GM23338 (cell line): Measurements from ENCODE around the gene EYA4.
A peak's percentile ranks its signal among the peaks of the same experiment; 100 is the strongest.

ENCODE experiments used
- CREB1 ChIP-seq: fragments of 250-450 bp; sonication (Bioruptor Pico); IDR thresholded peaks from 2 replicates; pipeline ENCODE4 v1.5.0; 2020; ENCODE audit warnings: low read depth, mild to moderate bottlenecking, moderate library complexity
- ETS1 ChIP-seq: IDR thresholded peaks from 2 replicates; pipeline ENCODE4 v1.6.1; 2016; ENCODE audit warnings: antibody characterized with exemption
- EZH2 ChIP-seq: fragments of 200-600 bp; sonication (generic); IDR thresholded peaks from one replicate; pipeline ENCODE4 v1.8.0; 2017; ENCODE audit warnings: antibody characterized with exemption, mild to moderate bottlenecking, low read depth; ENCODE audit not compliant: unreplicated experiment
- EZH2phosphoT487 ChIP-seq: fragments of 200-600 bp; sonication (generic); IDR thresholded peaks from one replicate; pipeline ENCODE4 v1.8.1; 2018; ENCODE audit warnings: antibody characterized with exemption; ENCODE audit not compliant: unreplicated experiment
- JUNB ChIP-seq: IDR thresholded peaks from one replicate; pipeline ENCODE4 v1.6.1; 2016; ENCODE audit warnings: antibody characterized with exemption; ENCODE audit not compliant: unreplicated experiment
- NANOG ChIP-seq: IDR thresholded peaks from 2 replicates; pipeline ENCODE4 v1.6.1; 2016; ENCODE audit warnings: antibody characterized with exemption, borderline replicate concordance
- POLR2AphosphoS5 ChIP-seq: IDR thresholded peaks from 2 replicates; pipeline ENCODE4 v1.6.1; 2016; ENCODE audit warnings: antibody characterized with exemption, low read depth
- REST ChIP-seq: IDR thresholded peaks from one replicate; pipeline ENCODE4 v1.6.1; 2018; ENCODE audit warnings: antibody characterized with exemption; ENCODE audit not compliant: unreplicated experiment
- ZNF114 ChIP-seq: fragments of 250-450 bp; sonication (Bioruptor Pico); IDR thresholded peaks from 2 replicates; pipeline ENCODE4 v1.5.0; 2020; ENCODE audit warnings: mild to moderate bottlenecking, moderate library complexity
- TF ChIP-seq, protein P1 (sequence below), 2 experiments: fragments of 200-600 bp in 1 of 2; sonication (generic) in 1 of 2; conservative IDR thresholded peaks; 2 replicates each; pipeline versions ENCODE4 v1.5.1 to v1.6.1; 2016 to 2017; ENCODE audit warnings: antibody characterized with exemption in 2 of 2, low read depth in 2 of 2, mild to moderate bottlenecking in 2 of 2, moderate library complexity in 1 of 2
- TF ChIP-seq, protein P2 (sequence below): fragments of 250-450 bp; sonication (Bioruptor Pico); IDR thresholded peaks from 2 replicates; pipeline ENCODE4 v1.5.0; 2020; ENCODE audit warnings: mild to moderate bottlenecking, moderate library complexity

- TF ChIP-seq EZH2 (no peak), REST (no peak), POLR2AphosphoS5 (no peak), CREB1 (CRISPR knock-in tag) (no peak), EZH2phosphoT487 (no peak), ZNF114 (no peak), NANOG (no peak), JUNB (no peak), ETS1 (no peak)
- TF ChIP-seq, protein P1, sequence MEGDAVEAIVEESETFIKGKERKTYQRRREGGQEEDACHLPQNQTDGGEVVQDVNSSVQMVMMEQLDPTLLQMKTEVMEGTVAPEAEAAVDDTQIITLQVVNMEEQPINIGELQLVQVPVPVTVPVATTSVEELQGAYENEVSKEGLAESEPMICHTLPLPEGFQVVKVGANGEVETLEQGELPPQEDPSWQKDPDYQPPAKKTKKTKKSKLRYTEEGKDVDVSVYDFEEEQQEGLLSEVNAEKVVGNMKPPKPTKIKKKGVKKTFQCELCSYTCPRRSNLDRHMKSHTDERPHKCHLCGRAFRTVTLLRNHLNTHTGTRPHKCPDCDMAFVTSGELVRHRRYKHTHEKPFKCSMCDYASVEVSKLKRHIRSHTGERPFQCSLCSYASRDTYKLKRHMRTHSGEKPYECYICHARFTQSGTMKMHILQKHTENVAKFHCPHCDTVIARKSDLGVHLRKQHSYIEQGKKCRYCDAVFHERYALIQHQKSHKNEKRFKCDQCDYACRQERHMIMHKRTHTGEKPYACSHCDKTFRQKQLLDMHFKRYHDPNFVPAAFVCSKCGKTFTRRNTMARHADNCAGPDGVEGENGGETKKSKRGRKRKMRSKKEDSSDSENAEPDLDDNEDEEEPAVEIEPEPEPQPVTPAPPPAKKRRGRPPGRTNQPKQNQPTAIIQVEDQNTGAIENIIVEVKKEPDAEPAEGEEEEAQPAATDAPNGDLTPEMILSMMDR (conservative IDR thresholded peaks at IDR 0.05; ENCODE audit: low read depth in 2 of 2) = peak in 1 of 2 experiments; percentile 30; a peak in 2 of 4 replicates
- TF ChIP-seq, protein P2, sequence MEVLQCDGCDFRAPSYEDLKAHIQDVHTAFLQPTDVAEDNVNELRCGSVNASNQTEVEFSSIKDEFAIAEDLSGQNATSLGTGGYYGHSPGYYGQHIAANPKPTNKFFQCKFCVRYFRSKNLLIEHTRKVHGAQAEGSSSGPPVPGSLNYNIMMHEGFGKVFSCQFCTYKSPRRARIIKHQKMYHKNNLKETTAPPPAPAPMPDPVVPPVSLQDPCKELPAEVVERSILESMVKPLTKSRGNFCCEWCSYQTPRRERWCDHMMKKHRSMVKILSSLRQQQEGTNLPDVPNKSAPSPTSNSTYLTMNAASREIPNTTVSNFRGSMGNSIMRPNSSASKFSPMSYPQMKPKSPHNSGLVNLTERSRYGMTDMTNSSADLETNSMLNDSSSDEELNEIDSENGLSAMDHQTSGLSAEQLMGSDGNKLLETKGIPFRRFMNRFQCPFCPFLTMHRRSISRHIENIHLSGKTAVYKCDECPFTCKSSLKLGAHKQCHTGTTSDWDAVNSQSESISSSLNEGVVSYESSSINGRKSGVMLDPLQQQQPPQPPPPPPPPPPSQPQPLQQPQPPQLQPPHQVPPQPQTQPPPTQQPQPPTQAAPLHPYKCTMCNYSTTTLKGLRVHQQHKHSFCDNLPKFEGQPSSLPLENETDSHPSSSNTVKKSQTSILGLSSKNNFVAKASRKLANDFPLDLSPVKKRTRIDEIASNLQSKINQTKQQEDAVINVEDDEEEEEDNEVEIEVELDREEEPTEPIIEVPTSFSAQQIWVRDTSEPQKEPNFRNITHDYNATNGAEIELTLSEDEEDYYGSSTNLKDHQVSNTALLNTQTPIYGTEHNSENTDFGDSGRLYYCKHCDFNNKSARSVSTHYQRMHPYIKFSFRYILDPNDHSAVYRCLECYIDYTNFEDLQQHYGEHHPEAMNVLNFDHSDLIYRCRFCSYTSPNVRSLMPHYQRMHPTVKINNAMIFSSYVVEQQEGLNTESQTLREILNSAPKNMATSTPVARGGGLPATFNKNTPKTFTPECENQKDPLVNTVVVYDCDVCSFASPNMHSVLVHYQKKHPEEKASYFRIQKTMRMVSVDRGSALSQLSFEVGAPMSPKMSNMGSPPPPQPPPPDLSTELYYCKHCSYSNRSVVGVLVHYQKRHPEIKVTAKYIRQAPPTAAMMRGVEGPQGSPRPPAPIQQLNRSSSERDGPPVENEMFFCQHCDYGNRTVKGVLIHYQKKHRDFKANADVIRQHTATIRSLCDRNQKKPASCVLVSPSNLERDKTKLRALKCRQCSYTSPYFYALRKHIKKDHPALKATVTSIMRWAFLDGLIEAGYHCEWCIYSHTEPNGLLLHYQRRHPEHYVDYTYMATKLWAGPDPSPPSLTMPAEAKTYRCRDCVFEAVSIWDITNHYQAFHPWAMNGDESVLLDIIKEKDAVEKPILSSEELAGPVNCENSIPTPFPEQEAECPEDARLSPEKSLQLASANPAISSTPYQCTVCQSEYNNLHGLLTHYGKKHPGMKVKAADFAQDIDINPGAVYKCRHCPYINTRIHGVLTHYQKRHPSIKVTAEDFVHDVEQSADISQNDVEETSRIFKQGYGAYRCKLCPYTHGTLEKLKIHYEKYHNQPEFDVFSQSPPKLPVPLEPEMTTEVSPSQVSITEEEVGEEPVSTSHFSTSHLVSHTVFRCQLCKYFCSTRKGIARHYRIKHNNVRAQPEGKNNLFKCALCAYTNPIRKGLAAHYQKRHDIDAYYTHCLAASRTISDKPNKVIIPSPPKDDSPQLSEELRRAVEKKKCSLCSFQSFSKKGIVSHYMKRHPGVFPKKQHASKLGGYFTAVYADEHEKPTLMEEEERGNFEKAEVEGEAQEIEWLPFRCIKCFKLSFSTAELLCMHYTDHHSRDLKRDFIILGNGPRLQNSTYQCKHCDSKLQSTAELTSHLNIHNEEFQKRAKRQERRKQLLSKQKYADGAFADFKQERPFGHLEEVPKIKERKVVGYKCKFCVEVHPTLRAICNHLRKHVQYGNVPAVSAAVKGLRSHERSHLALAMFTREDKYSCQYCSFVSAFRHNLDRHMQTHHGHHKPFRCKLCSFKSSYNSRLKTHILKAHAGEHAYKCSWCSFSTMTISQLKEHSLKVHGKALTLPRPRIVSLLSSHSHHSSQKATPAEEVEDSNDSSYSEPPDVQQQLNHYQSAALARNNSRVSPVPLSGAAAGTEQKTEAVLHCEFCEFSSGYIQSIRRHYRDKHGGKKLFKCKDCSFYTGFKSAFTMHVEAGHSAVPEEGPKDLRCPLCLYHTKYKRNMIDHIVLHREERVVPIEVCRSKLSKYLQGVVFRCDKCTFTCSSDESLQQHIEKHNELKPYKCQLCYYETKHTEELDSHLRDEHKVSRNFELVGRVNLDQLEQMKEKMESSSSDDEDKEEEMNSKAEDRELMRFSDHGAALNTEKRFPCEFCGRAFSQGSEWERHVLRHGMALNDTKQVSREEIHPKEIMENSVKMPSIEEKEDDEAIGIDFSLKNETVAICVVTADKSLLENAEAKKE (CRISPR knock-in tag) = peak; percentile 81; the same call in 1 of the 2 replicates
These were observed 191.1 kb downstream of the EYA4 start for GRCh38 chr6:133432021-133432989.
